Fibroblast of the conjunctiva (primary cell): ENCODE data around the gene EXTL2.
A peak's percentile ranks its signal among the peaks of the same experiment; 100 is the strongest.
"Not testable (repeated sequence)": the region's sequence is repeated elsewhere in the genome, so short reads cannot be mapped to it uniquely, and the experiment has no call there.

Experiments
- DNase-seq: peaks from one replicate; pipeline ENCODE4 v3.0.0-alpha.2; 2010; ENCODE audit warnings: low read depth

The EXTL2 gene

GRCh38 chr1:100902365-100902764 lies 7.7 kb upstream of the EXTL2 start:
- DNase-seq, result no peak

- no peak for DNase-seq
These were observed 1.9 kb upstream of the EXTL2 start for GRCh38 chr1:100896481-100896982.

GRCh38 chr1:100895540-100896480 lies 1.2 kb upstream of the EXTL2 start, which contains the start of gene SLC30A7:
SLC30A7 (plus strand) TSS chr1:100896090; CDS start chr1:100896263, 173 bp downstream.
- peak; percentile 75 for DNase-seq

- DNase-seq, result no peak
These were observed 924 bp downstream of the EXTL2 start for GRCh38 chr1:100893718-100894117.

GRCh38 chr1:100892554-100892953 lies 2.1 kb downstream of the EXTL2 start:
- no peak for DNase-seq

- DNase-seq, result no peak
These were observed 3.3 kb downstream of the EXTL2 start for GRCh38 chr1:100891380-100891779.

GRCh38 chr1:100889869-100890482 lies 4.7 kb downstream of the EXTL2 start:
- not testable (repeated sequence) for DNase-seq

- not testable (repeated sequence) for DNase-seq
These were observed 5.6 kb downstream of the EXTL2 start for GRCh38 chr1:100889007-100889406.

GRCh38 chr1:100883963-100884362 lies 10.7 kb downstream of the EXTL2 start:
- no peak for DNase-seq

GRCh38 chr1:100882698-100883097 lies 11.9 kb downstream of the EXTL2 start:
- DNase-seq, result no peak

- no peak for DNase-seq
These were observed 13.0 kb downstream of the EXTL2 start for GRCh38 chr1:100881687-100882086.

- no peak for DNase-seq
These were observed 15.2 kb downstream of the EXTL2 start for GRCh38 chr1:100879422-100879821.

GRCh38 chr1:100876291-100876690 lies 18.4 kb downstream of the EXTL2 start:
- DNase-seq, result no peak

- DNase-seq, result no peak
These were observed 19.4 kb downstream of the EXTL2 start for GRCh38 chr1:100875228-100875627.

GRCh38 chr1:100874433-100874832 lies 20.2 kb downstream of the EXTL2 start:
- no peak for DNase-seq

- DNase-seq, result no peak
These were observed 24.6 kb downstream of the EXTL2 start for GRCh38 chr1:100869996-100870395.

- DNase-seq, result no peak
These were observed 26.2 kb downstream of the EXTL2 start for GRCh38 chr1:100868364-100868995.

- DNase-seq, result no peak
These were observed 27.8 kb downstream of the EXTL2 start for GRCh38 chr1:100866901-100867206.

- no peak for DNase-seq
These were observed 28.4 kb downstream of the EXTL2 start for GRCh38 chr1:100866041-100866900.

- DNase-seq, result no peak
These were observed 32.1 kb downstream of the EXTL2 start for GRCh38 chr1:100862591-100862990.

GRCh38 chr1:100861379-100861778 lies 33.3 kb downstream of the EXTL2 start:
- DNase-seq, result no peak
